GM19324 (cell line): ENCODE measurements around the gene CARHSP1.
A peak's percentile ranks its signal among the peaks of the same experiment; 100 is the strongest.
"Not testable (repeated sequence)": the region's sequence is repeated elsewhere in the genome, so short reads cannot be mapped to it uniquely, and the experiment has no call there.

Experiments
- ATAC-seq: cut with Tn5 transposase; IDR thresholded peaks from one replicate; pipeline ENCODE4 v1.9.1; 2021; ENCODE audit warnings: mild to moderate bottlenecking, moderate library complexity; ENCODE audit not compliant: unreplicated experiment, low FRiP score

The CARHSP1 gene

GRCh38 chr16:8893976-8894690 lies 25.3 kb upstream of the CARHSP1 start:
- no peak for ATAC-seq

GRCh38 chr16:8893426-8893825 lies 24.6 kb upstream of the CARHSP1 start:
- ATAC-seq = no peak

- peak; percentile 20 for ATAC-seq
Measured at GRCh38 chr16:8892101-8892575, 23.3 kb upstream of the CARHSP1 start.

DNA sequence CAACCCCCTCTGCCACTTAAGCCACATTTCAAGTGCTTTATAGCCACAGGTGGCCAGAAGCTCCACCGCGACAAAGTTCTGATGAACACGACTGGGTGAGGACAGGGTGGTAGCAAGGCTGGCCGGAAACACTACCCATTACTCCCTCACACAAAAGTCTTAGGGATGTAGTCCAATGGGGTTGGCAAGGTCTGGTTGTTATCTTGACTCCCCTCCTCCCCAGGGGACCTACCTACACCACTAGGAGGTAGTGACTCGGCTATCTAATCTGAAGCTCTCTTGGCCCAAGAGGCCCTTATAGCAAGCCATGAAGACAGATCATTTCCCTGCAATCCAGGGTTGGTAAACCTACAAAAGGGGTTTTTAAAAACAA lies 21.7 kb upstream of the CARHSP1 start:
- ATAC-seq = no peak

DNA sequence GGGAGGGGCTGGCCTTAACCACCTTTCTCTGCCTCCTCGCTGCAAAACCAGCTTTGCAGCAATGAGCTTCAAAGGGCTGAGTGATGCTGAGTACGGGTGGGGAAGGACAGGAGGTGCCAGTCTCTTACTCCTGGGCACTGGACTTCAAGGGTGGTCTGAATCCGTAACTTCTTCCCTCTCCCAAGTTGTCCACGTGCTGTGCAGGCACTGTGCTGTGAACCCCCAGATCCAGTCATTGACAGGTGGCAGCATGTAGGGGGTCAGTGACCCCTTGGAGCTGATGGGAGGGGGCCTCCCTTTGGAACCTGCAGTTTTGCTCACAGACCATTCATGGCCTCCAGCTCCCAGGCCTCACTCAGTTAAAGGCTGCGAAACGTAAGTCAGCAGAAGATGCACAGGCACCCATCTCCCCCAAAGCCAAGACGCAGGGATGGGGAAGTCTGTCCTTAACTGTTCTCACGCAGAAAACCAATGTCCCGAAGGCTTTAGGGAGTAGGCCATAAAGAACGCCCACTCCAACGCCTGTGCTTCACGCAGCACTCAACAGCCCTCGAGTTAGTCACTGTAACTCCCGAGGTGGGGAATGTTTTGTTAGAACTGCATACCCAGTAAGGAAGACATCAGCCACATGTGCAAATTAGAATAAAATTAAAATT lies 21.2 kb upstream of the CARHSP1 start:
- ATAC-seq = no peak

GRCh38 chr16:8888951-8889892 lies 20.4 kb upstream of the CARHSP1 start:
- no peak for ATAC-seq

GRCh38 chr16:8887952-8888560 lies 19.2 kb upstream of the CARHSP1 start:
- no peak for ATAC-seq

DNA sequence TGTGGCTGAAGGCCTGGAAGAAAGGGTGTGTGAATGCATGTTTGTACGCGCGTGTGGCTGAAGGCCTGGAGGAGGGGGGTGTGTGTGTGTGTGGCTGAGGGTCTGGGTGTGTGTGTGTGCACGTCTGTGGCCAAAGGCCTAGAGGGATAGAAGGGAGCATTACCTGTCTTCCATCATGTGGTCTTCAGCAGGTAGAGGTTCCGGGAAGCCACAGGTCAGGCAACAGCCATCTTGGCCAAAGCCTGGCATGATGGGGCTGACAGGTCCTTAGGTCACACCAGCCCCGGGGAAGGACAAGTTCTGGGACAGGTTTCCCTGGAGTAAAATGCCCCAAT lies 18.6 kb upstream of the CARHSP1 start:
- no peak for ATAC-seq

GRCh38 chr16:8886593-8887430 lies 18.0 kb upstream of the CARHSP1 start:
- no peak for ATAC-seq

DNA sequence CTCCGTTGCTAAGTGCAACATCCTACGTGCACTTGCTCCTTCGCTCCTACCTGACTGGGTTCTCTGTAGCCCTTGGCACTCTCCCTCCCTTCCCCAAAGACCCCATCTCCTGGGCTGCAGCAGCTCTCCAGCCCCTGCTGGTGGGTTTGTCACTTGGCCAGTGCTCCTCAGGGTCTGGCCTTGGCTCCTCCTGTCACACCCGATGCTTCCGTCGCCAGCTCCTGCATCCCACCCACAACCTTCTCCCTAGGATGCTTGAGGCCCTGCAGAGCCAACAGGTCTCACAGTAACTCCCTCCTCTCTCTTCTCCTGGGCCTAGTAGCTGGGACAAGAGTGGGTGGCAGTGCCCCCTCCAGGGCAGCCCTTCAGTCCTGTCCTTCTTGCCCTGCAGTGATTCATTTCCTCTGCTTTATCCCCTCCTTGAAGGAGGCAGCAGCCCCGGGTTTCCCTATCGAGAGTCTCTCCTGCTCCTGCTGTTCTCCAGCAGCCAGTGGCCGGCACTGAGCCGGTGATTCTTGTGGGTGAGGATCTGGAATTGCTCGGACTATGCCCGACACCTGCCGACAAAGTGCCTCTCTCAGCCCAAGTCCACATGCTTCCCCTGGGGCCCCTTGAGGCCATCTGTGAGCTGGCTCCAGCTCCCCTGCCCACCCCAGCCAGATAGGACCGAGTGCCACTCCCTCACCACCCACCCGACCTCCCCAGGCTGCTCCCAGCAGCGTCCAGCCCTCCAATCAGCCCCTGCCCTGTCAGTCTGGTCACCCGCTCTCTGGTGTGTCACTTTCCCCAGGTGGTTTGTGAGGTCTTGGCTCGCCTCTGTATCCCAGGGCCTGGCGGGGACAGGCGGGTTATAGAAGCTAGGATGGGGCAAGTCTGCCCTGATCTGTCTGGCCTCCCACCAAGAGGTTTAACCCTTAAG lies 17.1 kb upstream of the CARHSP1 start:
- ATAC-seq = no peak

- no peak for ATAC-seq
Measured at GRCh38 chr16:8882725-8883377, 14.0 kb upstream of the CARHSP1 start.

DNA sequence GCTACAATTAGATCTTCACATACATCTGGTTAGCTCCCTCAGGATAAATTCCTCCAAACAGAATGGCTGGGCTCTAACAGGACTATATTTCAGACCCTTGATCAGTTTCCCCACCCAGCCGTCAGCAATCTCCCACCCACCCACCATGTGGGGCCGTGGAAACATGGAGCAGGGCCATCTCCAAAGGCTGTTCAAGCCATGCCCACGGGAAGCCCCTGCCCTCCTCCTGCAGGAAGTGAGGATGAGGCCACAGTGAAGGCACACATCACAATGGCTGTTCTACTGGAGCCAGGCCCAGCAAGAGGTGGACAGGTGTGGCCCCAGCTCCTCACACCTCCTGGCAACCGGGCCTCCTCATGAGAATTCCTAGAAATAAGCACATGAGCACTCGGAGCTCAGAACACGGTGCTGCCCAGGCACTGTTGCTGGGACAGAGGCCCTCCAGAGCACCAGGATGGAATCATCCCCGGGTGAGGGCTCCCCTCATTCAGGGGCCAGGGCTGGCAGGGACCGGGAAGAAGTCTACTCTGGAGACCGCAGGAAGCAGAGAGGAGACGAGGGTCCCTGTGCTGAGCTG lies 13.3 kb upstream of the CARHSP1 start, which contains the start of gene LITAFD:
Gene LITAFD (plus strand): TSS at position 311 of the 577 bp plus-strand sequence. CDS start 2,005 bp downstream, outside the sequence.
- no peak for ATAC-seq

DNA sequence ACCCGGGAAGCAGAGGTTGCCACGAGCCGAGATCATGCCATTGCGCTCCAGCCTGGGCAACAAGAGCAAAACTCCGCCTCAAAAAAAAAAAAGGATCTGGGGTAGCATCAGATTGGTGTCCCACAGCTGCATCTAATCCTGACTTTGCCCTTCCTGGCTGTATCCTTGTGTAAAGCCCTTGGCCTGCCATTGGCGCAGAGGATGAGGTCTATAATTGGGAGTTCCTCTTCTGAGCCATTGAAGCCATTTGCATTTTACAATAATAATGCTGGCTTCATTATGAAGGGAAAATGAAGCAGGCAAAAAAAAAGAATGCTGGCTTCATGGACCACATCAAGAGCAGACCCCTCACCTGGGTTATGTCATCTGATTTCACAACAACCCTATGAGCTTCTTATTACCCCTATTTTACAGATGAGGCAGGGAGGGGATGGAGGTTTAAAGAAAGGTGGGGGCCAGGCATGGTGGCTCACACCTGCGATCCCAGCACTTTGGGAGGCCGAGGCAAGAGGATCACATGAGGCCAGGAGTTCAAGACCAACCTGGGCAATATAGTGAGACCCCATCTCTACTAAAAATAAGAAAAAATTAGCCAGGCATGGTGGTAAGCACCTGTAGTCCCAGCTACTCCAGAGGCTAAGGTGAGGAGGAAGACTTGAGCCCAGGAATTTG lies 12.2 kb upstream of the CARHSP1 start:
- no peak for ATAC-seq

DNA sequence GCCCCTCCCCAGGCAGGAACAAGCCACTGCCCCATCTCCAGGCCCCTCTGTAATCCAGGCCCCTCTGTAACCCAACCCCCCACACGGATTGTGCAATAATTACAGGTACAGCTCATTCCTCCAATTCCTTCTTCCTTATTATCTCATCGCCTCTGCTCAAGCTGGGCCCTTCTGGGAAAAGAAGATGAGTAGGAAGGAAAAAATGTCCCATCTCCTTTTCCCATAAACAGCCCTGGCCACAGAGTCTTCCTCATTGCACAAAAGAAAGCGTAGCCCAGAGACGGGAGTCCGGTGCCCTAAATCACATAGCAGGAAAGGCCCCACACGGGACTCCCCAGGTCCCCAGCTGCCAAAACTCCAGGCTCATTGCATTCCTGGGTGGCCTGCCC lies 9.7 kb upstream of the CARHSP1 start:
- no peak for ATAC-seq

DNA sequence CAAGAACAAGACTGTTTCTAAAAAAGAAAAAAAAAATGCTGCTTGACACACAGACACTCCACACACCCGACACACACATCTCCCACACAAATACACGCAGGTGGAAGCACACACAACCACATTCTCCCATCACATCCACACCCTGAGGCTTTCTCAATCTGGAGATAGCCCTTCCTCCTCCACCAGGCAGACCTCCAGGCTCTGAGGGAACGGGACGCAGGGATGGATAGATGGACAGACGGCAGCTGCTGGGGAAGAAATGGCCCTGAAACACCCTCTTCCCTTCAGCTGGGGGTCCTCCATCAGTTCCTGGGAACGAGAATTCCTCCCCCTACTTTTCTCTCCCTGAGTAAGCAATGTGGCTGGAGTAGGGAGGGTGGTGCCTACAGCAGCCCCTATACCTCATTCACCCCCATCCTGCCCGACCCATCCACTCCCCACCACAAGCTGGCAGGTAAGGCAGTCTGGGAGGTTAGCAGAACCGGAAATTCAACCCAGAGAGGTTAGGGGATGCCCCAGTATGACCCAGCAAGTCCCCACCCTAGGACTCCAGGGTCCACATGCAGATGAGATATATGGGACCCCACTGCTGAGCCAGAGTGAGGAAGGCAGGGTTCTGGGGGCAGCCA lies 9.2 kb upstream of the CARHSP1 start:
- no peak for ATAC-seq

DNA sequence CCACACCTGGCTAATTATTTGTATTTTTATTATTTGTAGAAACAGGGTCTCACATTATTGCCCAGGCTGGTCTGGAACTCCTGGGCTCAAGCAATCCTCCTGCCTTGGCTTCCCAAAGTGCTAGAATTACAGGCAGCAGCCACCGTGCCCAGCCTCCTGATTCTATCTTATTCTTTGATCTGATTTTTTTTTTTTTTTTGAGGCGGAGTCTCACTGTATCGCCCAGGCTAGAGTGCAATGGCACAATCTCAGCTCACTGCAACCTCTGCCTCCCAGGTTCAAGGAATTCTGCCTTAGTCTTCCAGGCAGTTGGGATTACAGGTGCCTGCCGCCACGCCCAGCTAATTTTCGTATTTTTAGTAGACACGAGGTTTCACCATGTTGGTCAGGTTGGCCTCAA lies 6.5 kb upstream of the CARHSP1 start:
- ATAC-seq = not testable (repeated sequence)

DNA sequence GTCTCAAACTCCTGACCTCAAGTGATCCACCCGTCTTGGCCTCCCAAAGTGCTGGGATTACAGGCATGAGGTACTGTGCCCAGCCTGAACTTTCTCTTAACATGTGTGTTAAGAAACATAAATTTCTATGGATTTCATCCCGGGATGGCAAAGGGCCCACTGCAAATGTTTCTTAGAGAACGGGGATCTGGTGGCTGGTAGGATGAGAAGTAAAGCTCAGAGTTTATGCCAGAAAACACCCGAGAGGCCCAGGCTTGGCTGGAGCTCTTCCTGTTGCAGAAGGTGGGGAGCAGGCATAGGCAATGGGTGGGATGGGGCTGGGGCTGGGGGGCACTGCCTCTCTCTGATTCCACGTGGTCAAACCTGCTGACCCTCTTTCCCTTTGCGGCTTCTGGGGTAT lies 5.6 kb upstream of the CARHSP1 start:
- ATAC-seq = no peak
